HepG2 (cell line): ENCODE data around the gene EPB41.

ENCODE experiments used
- MAX ChIP-seq: IDR thresholded peaks from 2 replicates; pipeline ENCODE4 v1.6.1; 2012; ENCODE audit warnings: inconsistent platforms
- ZFP37 ChIP-seq: sonication (generic); formaldehyde crosslinking; IDR thresholded peaks from 2 replicates; pipeline ENCODE4 v1.4.0; 2020; ENCODE audit warnings: missing genetic modification reagents, borderline replicate concordance

DNA sequence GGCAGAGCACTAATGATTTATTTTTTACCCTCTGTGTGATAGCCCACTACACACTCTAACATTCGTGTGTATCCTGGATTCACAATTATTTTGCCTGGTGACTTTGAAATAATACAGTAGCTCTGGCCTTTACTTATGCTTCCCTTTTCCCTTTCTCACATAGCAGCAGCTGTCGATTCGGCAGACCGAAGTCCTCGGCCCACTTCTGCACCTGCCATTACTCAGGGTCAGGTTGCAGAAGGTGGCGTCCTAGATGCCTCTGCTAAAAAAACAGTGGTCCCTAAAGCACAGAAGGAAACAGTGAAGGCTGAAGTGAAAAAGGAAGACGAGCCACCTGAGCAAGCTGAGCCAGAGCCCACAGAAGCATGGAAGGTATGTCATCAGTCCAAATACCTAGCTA, 138.6 kb downstream of the EPB41 start:
- TF ChIP-seq MAX (no peak), ZFP37 (CRISPR knock-in tag) (no peak)
